GM20431 (cell line): Measurements from ENCODE around the gene STMND1.
"Not testable (repeated sequence)": the region's sequence is repeated elsewhere in the genome, so short reads cannot be mapped to it uniquely, and the experiment has no call there.

Source experiments
- in situ Hi-C: fragments of 300-500 bp; cut with MseI, MboI; formaldehyde crosslinking; loops from one replicate; pipeline ENCODE4 v1.15.0; 2020; ENCODE audit warnings: low sequenced_read_pairs; ENCODE audit not compliant: unreplicated experiment

The STMND1 gene

GRCh38 chr6:17101422-17102257 is at the start of gene STMND1:
TSS of gene STMND1 (plus strand) at chr6:17102050. CDS start at chr6:17102258, 208 bp downstream.
- in situ Hi-C loops: no loop called here

GRCh38 chr6:17054647-17055046 is 47.2 kb upstream of the STMND1 start:
- in situ Hi-C loops: no loop called here

GRCh38 chr6:17057322-17057721 is 44.5 kb upstream of the STMND1 start:
- in situ Hi-C loops: no loop called here

- in situ Hi-C loops: no loop called here
Measured at GRCh38 chr6:17058550-17058949, 43.3 kb upstream of the STMND1 start.

- in situ Hi-C loops: no loop called here
Measured at GRCh38 chr6:17059022-17059421, 42.8 kb upstream of the STMND1 start.

- in situ Hi-C loops: no loop called here
Measured at GRCh38 chr6:17059850-17060249, 42.0 kb upstream of the STMND1 start.

GRCh38 chr6:17061097-17061496 is 40.8 kb upstream of the STMND1 start:
- in situ Hi-C loops: no loop called here

- in situ Hi-C loops: no loop called here
Measured at GRCh38 chr6:17062871-17063440, 38.9 kb upstream of the STMND1 start.

GRCh38 chr6:17064975-17065374 is 36.9 kb upstream of the STMND1 start:
- in situ Hi-C loops: no loop called here

- in situ Hi-C loops: no loop called here
Measured at GRCh38 chr6:17066610-17067009, 35.2 kb upstream of the STMND1 start.

GRCh38 chr6:17068972-17069371 is 32.9 kb upstream of the STMND1 start:
- in situ Hi-C loops: not testable (repeated sequence)

- in situ Hi-C loops: not testable (repeated sequence)
Measured at GRCh38 chr6:17070400-17070799, 31.4 kb upstream of the STMND1 start.

GRCh38 chr6:17073596-17073995 is 28.3 kb upstream of the STMND1 start:
- in situ Hi-C loops: not testable (repeated sequence)

- in situ Hi-C loops: no loop called here
Measured at GRCh38 chr6:17081273-17081672, 20.6 kb upstream of the STMND1 start.

GRCh38 chr6:17081860-17082508 is 19.9 kb upstream of the STMND1 start:
- in situ Hi-C loops: no loop called here

- in situ Hi-C loops: no loop called here
Measured at GRCh38 chr6:17083397-17083796, 18.5 kb upstream of the STMND1 start.

GRCh38 chr6:17086469-17086868 is 15.4 kb upstream of the STMND1 start:
- in situ Hi-C loops: no loop called here

GRCh38 chr6:17088091-17088611 is 13.7 kb upstream of the STMND1 start:
- in situ Hi-C loops: no loop called here

GRCh38 chr6:17091122-17091521 is 10.7 kb upstream of the STMND1 start:
- in situ Hi-C loops: no loop called here

- in situ Hi-C loops: no loop called here
Measured at GRCh38 chr6:17093686-17094085, 8.2 kb upstream of the STMND1 start.

- in situ Hi-C loops: no loop called here
Measured at GRCh38 chr6:17096096-17096495, 5.8 kb upstream of the STMND1 start.
